NCI-H2171 treated with DMSO at 0.1 percent for 48 hours (cell line): ENCODE results near the gene OR10T2.
"Not testable (repeated sequence)": the region's sequence is repeated elsewhere in the genome, so short reads cannot be mapped to it uniquely, and the experiment has no call there.

Experiments
- DNase-seq: peaks from one replicate; lab custom pipeline; 2025; lab: John Stamatoyannopoulos, UW

The OR10T2 gene, protein sequence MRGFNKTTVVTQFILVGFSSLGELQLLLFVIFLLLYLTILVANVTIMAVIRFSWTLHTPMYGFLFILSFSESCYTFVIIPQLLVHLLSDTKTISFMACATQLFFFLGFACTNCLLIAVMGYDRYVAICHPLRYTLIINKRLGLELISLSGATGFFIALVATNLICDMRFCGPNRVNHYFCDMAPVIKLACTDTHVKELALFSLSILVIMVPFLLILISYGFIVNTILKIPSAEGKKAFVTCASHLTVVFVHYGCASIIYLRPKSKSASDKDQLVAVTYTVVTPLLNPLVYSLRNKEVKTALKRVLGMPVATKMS

DNA sequence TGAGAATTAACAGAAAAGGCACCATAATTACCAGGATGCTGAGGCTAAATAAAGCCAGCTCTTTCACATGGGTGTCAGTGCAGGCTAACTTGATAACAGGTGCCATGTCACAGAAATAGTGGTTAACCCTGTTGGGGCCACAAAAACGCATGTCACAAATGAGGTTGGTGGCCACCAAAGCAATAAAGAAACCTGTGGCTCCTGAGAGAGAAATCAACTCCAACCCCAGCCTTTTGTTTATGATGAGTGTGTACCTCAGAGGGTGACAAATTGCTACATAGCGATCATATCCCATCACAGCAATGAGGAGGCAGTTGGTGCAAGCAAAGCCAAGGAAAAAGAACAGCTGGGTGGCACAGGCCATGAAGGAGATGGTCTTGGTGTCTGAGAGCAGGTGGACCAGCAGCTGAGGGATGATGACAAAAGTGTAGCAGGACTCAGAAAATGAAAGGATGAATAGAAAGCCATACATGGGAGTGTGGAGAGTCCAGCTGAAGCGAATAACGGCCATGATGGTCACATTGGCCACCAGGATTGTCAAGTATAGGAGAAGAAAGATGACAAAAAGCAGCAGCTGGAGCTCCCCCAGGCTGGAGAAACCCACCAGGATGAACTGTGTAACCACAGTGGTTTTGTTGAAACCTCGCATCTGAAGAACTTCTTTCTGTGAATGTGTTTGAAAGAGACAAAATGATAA, at the start of gene OR10T2:
Gene OR10T2 (minus strand): TSS at position 649 of the 697 bp plus-strand sequence. CDS start 0 bp downstream, at position 649.
- no peak for DNase-seq

DNA sequence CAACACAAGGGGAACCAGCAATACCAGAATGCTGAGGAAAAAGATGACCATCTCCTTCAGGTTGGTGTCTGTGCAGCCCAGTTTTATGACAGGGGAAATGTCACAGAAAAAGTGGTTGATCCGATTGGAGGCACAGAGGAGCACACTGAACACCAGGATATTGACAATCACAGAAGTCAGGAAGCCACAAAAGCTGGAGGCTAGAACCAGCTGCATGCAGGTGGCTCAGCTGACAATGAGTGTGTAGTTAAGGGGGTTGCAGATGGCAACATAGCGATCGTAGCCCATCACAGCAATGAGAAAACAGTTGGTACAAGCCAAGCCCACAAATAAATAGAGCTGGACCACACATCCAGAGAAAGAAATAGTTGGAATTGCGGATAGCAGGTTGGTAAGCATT, 46.1 kb upstream of the OR10T2 start:
- DNase-seq: no peak

DNA sequence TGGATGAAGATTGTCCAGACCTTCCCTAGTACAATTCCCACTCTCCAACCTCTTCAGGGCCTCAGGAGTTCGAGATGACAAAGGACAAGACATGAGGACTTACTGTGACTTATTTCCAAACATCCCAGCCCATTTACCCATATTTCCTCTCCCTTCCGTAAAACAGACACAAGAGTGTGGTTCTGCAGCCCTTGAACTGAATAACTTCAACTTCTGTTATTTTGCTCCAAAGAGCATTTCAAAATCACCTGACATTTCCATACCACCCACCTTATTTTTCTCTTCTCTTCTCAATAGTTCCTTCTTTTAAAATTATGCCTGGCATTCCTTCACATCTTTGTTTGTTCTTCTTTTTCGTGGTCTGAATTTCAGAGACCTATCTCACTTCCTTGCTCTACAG, 35.5 kb upstream of the OR10T2 start:
- DNase-seq: no peak

DNA sequence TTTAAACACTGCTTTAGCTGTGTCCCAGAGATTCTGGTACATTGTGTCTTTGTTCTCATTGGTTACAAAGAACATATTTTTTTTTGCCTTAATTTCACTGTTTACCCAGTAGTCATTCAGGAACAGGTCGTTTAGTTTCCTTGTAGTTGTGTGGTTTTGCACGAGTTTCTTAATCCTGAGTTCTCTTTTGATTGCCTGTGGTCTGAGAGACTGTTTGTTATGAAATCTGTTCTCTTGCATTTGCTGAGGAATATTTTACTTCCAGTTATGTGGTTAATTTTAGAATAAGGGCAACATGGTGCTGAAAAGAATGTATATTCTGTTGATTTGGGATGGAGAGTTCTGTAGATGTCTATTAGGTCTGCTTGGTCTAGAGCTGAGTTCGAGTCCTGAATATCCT, 30.9 kb upstream of the OR10T2 start:
- not testable (repeated sequence) for DNase-seq

DNA sequence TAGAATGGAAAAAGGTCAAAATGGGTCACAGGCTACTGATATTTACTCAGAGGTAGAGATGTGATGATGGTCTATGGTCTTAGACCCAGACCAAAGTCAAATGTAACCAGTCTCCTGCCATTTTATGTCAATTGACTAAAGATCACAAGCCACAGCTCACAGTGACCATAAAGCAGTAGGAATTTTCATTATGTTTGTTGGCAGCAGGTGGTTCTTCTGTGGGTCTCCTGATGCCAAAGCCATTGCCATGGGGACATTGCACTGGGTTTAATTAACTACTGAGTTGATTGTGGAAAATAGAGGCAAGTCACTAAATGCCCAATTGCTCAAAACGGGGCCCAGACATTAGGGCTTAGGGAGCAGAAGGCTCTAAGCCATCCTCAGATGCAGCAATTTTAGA, 26.9 kb upstream of the OR10T2 start, which contains the start of gene OR10K2:
Gene OR10K2 (minus strand): TSS at position 101 of the 400 bp plus-strand sequence. CDS start 5,371 bp downstream, outside the sequence.
- no peak for DNase-seq

DNA sequence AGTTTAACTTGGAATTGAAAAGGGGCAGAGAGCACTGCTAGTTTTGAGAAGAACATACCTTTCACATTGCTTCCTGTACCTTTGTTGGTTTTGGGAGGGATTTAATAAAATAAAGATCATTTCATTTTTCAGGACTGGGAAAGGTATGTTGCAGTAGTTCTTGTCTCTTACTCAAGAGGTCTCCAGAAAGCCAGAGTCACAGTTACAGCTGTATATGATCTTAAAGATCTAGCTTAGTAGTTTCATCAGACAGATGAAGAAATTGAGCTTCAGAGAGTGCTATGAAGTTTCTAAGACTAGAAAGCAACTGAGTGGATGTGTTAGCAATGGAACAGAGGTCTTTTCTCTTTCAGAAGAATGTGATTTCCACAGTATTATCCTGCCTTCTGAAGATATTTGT, 25.8 kb upstream of the OR10T2 start:
- DNase-seq: no peak

DNA sequence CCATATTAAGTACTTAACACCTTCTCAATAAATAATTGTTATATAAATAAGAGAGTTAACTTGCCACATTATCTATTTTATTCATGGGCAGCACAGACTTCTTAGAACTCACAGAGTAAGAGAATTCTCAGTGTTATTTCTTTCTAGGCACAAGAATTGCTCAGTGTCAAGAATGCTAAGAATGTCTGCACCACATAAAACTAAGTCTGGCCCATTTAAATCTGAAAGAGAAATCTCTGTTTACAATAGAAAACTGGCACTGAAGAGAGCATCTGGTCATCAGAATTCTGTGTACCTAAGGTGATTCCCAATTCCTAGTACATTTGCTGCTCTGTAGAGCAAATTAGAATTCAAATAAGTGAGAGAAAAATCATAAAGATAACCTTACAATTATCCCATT, 22.9 kb upstream of the OR10T2 start:
- DNase-seq: no peak

DNA sequence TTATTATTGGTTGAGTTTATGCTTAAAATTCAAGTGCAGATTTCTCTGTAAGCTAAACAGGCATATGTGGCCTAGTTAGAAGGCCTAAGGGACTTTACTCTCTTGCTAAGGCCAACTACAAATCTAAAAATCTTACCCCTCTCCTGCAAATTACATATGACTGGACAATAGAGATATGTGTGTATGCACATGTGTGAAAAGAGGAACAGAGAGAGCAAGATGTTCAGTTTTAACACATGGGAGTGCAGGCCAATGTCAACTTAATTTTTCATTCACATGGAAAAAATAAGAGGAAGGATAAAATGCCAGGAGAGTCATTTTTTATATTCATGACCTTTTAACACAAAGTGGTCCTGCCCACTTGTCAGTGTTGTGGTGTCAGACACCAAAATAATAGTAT, 18.3 kb upstream of the OR10T2 start:
- no peak for DNase-seq

DNA sequence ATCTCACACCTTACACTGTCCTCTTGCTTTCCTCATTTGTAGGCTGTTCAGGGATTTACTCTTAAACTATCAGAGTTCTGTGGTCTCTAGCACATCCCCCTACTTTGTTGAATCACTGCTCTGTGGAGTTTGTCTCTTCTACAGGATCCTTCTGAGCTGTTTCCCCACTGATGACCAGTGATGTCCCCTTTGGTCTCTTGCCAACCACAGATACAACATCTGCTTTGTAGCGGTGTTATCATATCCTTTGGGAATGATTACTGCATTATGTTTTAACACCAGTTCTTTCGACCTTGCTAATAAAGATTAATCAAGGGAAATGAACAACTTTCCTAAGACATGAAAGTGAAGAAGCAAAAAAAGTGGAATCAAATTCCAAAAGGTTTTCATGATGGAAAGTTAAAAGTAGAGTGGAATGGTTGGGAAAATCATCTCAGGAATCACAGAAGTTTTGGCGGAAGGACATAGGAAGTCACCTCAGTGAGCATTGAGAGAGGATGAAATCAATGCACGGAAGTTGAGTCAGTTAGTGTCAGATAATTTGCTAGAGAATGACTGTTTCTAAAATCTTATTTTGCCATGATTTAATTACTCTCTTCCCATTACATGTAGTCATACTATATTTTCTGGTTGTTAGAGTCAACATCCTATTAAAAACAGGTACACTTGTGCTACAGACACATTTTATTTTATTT, 15.5 kb upstream of the OR10T2 start:
- DNase-seq: no peak

DNA sequence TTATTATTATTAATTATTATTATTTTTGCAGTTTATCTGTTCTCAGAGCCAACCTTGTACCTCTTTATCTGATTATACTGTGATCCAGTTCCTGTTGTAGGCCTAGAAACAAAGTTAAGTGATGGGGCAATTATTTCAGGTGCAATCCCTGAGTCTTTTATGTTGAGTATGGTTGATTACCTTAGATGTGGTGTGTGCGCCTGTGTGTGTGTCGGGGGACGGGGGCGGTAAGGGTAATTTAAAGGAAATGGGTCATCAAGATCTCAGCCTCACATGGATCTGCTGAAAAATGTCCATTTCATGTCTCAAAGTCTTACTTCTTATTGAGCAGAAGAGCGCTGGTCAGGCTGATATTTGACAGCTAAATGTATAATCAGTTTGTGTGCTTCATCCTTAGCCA, 7.8 kb upstream of the OR10T2 start:
- DNase-seq: no peak

DNA sequence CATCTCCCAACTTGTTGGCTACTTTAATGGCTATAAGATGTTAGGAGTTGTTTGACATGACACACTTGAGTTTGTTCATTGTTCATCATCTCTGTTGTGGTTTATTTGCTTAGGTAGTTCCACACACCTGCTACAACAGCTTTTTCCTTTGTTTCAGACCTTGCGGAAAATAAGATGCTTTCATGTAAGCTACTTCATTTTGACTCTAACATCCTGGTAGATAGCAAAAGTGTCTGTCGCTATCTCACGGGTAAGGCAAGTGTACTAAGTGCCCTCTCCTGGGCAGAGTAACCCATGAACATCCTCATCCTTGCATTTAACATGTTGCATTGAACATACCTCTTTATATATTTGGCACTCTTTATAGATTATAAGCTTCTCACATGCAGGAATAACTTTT, 1.6 kb upstream of the OR10T2 start:
- DNase-seq: no peak

DNA sequence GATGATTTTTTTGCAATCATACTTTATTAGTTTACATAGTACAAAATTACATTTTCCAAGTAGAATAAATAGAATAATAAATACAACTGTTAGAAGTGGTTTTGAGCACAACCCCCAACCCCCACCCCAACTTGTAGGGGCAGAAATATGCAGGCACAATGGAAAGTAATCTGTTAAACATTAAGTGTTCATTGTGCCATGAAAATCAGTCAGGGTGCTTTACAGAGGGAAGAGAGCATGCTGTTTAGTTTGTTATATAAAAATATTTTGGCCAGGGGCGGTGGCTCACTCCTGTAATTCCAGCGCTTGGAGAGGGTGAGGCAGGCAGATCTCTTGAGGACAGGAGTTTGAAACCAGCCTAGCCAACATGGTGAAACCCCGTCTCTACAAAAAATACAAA, 2.6 kb downstream of the OR10T2 start:
- DNase-seq: no peak

DNA sequence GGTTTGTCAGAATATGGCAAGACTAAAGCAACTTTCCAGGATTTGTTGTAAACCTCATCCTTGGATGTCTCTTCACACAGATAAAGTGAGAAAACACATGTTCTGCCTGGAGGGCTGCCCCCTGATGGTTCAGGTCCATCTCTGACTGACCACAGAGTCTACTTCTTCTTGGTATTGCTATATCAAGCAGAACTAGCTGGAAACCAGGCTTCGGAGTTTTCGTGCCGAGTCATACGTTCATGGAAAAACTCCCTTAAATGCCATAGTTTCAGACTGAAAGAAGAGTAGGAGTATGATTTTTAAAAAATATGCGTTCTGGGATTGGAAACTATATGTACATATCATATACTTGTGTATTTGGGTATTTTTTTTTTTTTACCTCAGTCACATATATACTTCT, 5.8 kb downstream of the OR10T2 start:
- DNase-seq: no peak

DNA sequence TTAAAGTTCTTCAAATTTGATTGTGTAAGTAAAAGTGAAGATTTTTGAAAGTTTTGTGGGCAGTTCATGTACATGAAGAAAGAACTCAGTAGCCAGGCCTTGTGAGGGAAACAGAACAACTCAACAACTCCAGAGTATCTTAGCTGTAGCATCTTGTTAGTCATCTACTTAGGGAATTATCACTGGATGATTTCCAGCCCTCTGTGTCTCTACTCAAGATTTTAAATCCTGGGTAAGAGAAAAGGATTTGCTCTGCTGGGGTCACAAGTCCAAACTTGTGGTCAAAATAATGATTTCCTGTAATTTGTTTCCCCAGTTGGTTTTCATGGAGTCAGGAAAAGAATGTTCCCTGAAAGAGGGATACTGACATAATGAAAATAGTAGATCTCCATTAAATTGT, 8.2 kb downstream of the OR10T2 start:
- no peak for DNase-seq

DNA sequence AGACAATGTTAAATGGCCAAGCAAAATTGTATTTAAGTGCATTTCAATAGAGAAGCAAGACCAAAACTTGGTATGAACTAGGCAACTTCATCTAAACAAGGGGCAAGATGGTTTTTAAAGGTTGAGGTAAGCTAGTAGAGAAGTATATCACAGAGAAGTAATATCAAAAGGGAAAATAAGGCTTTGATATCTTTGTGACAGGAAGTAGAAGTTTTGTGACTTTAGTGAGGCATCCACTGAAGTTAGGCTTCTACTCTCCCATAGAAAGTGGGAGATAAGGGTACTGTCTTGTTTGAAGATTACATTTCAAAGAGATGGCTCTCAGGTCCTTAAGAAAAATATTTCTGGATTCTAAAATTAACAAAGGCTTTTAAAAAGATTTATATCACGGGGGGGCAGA, 8.9 kb downstream of the OR10T2 start:
- DNase-seq: no peak

DNA sequence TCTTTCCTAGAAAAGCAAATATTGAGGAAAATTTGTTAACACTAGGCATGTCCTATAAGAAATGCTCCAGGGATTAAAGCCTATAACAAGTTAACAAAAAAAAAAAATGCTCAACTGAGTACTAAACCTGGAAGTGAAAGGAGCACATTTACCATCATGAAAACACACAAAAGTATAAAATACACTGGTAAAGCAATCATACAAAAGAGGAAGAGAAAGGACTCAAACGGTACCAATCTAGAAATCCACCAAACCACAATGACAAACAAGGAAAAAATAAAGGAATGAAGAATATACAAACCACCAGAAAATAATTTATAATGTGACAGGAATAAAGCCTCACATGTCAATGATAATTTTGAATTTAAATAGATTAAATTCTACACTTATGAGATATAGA, 24.4 kb downstream of the OR10T2 start:
- DNase-seq: no peak

DNA sequence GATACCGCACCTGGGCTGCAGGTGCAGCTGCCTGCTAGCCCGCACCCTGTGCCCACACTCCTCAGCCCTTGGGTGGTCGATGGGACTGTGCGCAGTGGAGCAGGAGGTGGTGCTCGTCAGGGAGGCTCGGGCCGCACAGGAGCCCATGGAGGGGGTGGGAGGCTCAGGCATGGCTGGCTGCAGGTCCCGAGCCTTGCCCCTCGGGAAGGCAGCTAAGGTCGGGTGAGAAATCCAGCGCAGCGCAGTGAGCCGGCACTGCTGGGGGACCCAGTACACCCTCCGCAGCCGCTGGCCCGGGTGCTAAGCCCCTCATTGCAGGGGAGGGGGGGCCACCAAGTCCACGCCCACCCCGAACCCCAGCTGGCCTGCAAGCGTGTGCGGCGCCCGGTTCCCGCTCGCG, 25.2 kb downstream of the OR10T2 start:
- DNase-seq: not testable (repeated sequence)

DNA sequence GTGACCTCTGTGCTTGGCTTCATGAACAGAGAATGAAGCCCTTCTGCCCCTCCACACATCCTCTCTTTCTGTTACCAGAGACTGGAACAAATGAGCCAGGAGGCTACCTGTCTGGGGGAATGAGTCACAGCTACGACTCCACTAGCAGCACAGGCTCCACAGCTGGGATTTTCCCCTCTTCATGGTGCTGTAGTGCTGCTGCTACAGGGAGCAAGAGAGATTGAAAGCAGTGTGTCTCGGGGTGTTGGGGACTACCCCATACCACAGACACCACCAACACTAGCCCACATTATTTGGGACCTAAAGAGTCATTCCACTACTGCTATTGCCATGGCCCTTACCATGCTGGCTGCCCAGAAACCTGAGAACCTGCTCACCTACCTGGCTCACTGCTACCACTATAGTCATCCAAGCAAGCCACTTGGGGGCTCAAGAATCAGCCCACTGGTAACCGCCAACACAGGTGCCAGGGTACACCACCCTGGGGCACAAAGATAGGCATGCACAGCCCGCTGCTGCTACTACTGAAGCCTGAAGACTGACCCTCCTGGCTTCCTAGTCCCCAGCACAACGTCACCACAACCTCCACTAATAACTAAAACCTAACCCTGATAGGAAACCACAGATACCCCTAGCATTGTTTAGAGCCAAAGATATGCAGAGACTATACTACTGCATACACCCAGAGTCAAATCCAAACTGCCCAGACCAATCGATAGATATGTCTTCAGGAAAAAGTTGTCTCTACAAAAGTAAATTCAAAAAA, 27.9 kb downstream of the OR10T2 start:
- DNase-seq: no peak

DNA sequence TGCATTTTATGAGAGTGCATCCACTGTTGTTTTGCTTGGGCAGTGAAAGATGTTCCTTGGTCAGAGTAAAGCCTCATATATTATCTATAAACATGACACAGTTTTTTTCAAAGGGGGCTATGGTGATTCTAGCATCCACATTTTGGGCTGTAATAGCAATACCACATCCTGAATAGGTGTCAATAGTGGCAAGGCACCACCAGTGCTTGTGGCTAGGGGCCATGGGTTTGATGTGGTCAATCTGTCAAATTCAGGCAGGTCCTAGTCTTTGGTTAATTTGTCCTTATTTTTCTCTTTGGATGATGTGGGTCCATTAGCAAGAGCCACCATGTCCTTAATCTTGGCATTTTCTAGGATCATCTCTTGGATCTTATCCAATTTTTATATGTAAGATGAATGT, 32.5 kb downstream of the OR10T2 start:
- no peak for DNase-seq

DNA sequence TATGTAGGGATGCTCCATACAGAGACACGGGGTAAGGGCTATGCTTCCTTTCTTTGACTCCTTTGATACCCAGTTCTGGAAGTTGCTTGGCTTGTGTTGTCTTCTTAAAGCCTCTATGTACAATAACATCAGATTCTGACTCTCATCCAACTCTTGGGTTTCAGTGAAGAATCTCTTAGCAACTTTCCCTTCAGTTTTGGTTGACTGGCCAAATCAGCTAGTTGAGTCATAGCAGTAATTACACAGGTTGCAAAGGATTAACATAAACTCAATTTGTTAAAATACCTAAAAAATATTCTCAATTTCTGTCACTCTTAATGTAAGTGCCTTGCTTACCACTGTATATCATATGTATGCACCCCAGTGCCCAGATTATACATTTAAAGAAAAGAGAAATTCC, 36.3 kb downstream of the OR10T2 start:
- no peak for DNase-seq

DNA sequence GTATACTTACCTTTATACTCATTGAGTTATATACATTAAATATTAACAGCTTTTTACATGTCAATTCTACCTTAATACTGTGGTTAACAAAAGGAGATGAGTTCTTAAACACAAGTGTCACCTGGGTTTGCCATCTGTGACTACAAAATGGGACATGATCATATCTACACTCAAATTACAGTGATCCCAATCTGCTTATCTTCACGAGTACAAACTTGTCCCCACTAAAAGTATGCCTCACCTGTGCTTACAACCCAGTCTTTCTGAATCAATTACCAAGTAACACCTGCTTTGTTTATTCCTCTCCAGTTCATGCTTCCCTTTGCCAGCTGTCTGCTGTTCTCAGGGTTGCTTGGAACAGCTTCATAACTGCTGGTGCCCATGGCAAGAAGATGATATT, 36.8 kb downstream of the OR10T2 start:
- peak; percentile 4 for DNase-seq

DNA sequence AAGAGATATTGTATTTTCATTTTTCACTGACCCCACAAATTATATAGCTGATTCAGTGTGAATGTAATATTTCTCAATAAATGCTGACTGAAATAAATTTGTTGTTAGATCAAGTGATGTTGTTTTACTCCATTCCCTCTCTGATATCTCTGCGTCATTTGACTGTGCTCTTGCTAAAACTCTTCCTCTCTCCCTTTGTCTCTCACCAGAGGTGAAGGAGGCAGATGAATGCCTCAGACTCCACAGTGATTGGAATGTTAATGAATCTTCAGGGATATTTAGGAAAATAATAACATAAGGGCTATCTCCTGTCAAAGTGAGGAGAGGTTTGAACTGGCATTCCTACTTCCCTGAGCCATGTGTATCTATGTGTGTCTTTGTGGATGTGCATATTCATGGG, 41.8 kb downstream of the OR10T2 start:
- DNase-seq: no peak
